SKM-1 (cell line): ENCODE measurements around the gene LARP4.
"Not testable (repeated sequence)": the region's sequence is repeated elsewhere in the genome, so short reads cannot be mapped to it uniquely, and the experiment has no call there.

Experiments
- DNase-seq: peaks from one replicate; lab custom pipeline; 2025; ENCODE audit not compliant: unreplicated experiment; lab: John Stamatoyannopoulos, UW

LARP4 gene

GRCh38 chr12:50521781-50522180, 121.1 kb downstream of the LARP4 start:
- DNase-seq = not testable (repeated sequence)

- no peak for DNase-seq
Observed at GRCh38 chr12:50523772-50524171, 123.1 kb downstream of the LARP4 start.

DNA sequence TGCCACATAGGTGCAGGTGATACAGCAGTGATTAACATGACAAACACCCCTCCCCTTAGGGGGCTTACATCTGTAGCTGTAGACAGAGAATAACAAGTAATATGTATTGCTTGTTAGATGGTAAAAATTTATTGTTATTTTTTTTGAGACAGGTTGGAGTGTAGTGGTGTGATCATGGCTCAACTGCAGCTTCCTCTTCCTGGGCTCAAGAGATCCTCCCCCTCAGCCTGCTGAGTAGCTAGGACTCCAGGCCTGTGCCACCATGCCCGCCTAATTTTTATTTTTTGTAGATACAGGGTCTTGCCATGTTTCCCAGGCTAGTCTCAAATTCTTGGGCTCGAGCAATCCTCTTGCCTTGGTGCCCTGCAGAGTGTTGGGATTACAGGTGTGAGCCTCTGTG, 123.9 kb downstream of the LARP4 start:
- no peak for DNase-seq

- DNase-seq = no peak
Observed at GRCh38 chr12:50525422-50525821, 124.7 kb downstream of the LARP4 start.

DNA sequence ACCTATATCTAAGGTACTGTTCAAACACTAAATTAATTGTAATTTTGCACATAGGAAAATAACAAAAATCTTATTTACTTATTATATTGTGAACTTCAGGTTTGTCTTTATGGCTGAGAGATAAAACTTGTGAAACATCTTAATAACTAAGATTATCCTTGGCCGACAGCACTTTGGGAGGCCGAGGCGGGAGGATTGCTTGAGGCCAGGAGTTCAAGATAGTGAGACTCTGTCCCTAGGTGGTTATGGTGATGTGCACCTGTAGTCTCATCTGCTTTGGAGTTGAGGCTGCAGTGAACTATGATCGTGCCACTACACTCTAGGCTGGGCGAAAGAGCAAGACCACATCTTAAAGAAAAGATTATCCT, 126.7 kb downstream of the LARP4 start:
- no peak for DNase-seq

GRCh38 chr12:50528800-50529199, 128.1 kb downstream of the LARP4 start:
- DNase-seq = no peak

DNA sequence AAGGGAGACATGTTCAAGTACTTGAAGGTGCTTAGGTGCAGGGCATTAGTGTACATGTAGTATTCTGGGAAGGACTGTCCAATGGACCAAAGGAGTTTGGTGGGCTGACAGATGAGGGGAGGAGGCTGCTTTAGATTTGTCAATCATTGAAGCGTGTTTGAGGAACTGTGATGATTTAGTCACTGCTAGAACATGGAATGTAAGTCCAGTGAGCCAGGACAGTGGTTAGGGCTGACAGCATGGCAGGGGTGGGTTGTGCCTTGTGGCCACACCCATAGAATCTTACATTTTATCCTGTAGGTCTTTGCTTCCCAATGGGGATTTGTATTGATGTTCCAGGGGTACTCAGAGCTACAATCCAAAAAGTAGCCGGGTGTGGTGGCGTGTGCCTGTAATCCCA, 128.7 kb downstream of the LARP4 start:
- DNase-seq = no peak
